GM12878 (cell line): ENCODE results near the gene TCTN1. TPM values are rescaled to one million over a fixed set of nuclear protein-coding genes. Genes with fewer than 3 reads are reported as not detected.
A peak's percentile ranks its signal among the peaks of the same experiment; 100 is the strongest.

ENCODE experiments used
- ATAC-seq: fragments of 200-7000 bp; cut with Tn5 transposase; 3 replicates; pipeline ENCODE4 v1.9.1; 2020; ENCODE audit warnings: mild to moderate bottlenecking, moderate library complexity
- BruUV-seq: library from RNA; stranded (reverse); fragments of 400-500 nt; replicated peaks from 2 replicates; lab custom pipeline; 2021; lab: Mats Ljungman, UMichigan
- CTCF ChIA-PET: fragments of 300-600 bp; sonication (Branson Sonifier 250); formaldehyde crosslinking; extraction: SDS; loops from one replicate; lab custom pipeline; 2021; ENCODE audit warnings: inconsistent platforms; lab: Yijun Ruan, JAX
- POLR2A ChIA-PET: fragments of 350-600 bp; formaldehyde crosslinking; extraction: SDS; loops from one replicate; lab custom pipeline; 2021; ENCODE audit warnings: inconsistent platforms; lab: Charles Lee
- RAD21 ChIA-PET: fragments of 300-600 bp; sonication (Branson Sonifier 250); formaldehyde crosslinking; loops from one replicate; lab custom pipeline; 2023; ENCODE audit warnings: antibody characterized with exemption; ENCODE audit not compliant: unreplicated experiment; lab: Charles Lee
- SMC1A ChIA-PET: fragments of 300-600 bp; sonication (Branson Sonifier 250); formaldehyde crosslinking; loops from one replicate; lab custom pipeline; 2023; ENCODE audit not compliant: unreplicated experiment, uncharacterized antibody; lab: Charles Lee
- DNase-seq: peaks from one replicate; pipeline ENCODE4 v3.0.0-alpha.2; 2011; ENCODE audit warnings: low read depth, low spot score
- FAIRE-seq: peaks from 3 replicates; lab custom pipeline; 2011; peaks lifted over from hg19 to GRCh38; lab: Jason Lieb, UNC
- H2AFZ ChIP-seq: 2 replicates; pipeline ENCODE4 v1.6.0; 2011; ENCODE audit warnings: low read depth, low read length, control low read depth; ENCODE audit not compliant: control insufficient read depth
- H3K27ac ChIP-seq: 2 replicates; pipeline ENCODE4 v1.5.1; 2011; ENCODE audit warnings: control low read depth; ENCODE audit not compliant: control insufficient read depth, insufficient read depth
- H3K27me3 ChIP-seq, 2 experiments: replicated peaks in 1 of 2; 2 replicates each; pipeline versions ENCODE4 v1.6.0 to v1.6.1; 2011; ENCODE audit warnings: low read length in 1 of 2; ENCODE audit not compliant: control insufficient read depth in 2 of 2, insufficient read depth in 2 of 2
- H3K36me3 ChIP-seq, 2 experiments: 2 replicates each; pipeline ENCODE4 v1.5.1; 2011; ENCODE audit warnings: low read length in 1 of 2; ENCODE audit not compliant: control insufficient read depth in 2 of 2, insufficient read depth in 2 of 2
- H3K4me1 ChIP-seq: 2 replicates; pipeline ENCODE4 v1.6.1; 2011; ENCODE audit warnings: mild to moderate bottlenecking, low read length, moderate library complexity, mixed read lengths; ENCODE audit not compliant: control insufficient read depth, insufficient read depth
- H3K4me2 ChIP-seq: 2 replicates; pipeline ENCODE4 v1.6.0; 2011; ENCODE audit warnings: control low read depth; ENCODE audit not compliant: control insufficient read depth, insufficient read depth
- H3K4me3 ChIP-seq: fragments of 200-600 bp; sonication (generic); 2 replicates; pipeline ENCODE4 v1.5.1; 2016
- H3K79me2 ChIP-seq: 2 replicates; pipeline ENCODE4 v1.6.0; 2011; ENCODE audit warnings: low read length; ENCODE audit not compliant: control insufficient read depth, insufficient read depth
- H3K9ac ChIP-seq: 2 replicates; pipeline ENCODE4 v1.8.0; 2011; ENCODE audit warnings: low read length, control low read depth, mixed read lengths; ENCODE audit not compliant: control insufficient read depth, insufficient read depth
- H3K9me3 ChIP-seq: replicated peaks from 3 replicates; pipeline ENCODE4 v1.5.1; 2011; ENCODE audit warnings: mild to moderate bottlenecking, low read length; ENCODE audit not compliant: control insufficient read depth, insufficient read depth
- H4K20me1 ChIP-seq: 2 replicates; pipeline ENCODE4 v1.6.0; 2011; ENCODE audit not compliant: control insufficient read depth, insufficient read depth
- ATF2 ChIP-seq: IDR thresholded peaks from 2 replicates; pipeline ENCODE4 v1.6.1; 2012; ENCODE audit warnings: low read length, inconsistent platforms
- BACH1 ChIP-seq: fragments of 450-650 bp; IDR thresholded peaks from 2 replicates; pipeline ENCODE4 v1.6.1; 2017; ENCODE audit warnings: mild to moderate bottlenecking, borderline replicate concordance
- BHLHE40 ChIP-seq, 2 experiments: fragments of 450-650 bp in 1 of 2; IDR thresholded peaks; 2 replicates each; pipeline ENCODE4 v1.6.1; 2011 to 2017; ENCODE audit warnings: low read depth in 2 of 2, borderline replicate concordance in 1 of 2, improper control_type of control experiment in 1 of 2, low read length in 1 of 2, mild to moderate bottlenecking in 1 of 2
- CBFB ChIP-seq: IDR thresholded peaks from 2 replicates; pipeline ENCODE4 v1.6.1; 2016; ENCODE audit warnings: antibody characterized with exemption, low read depth
- CEBPB ChIP-seq, 2 experiments: fragments of 150-350 bp in 1 of 2; IDR thresholded peaks; 2 replicates each; pipeline ENCODE4 v1.6.1; 2012 to 2014; ENCODE audit warnings: low read depth in 2 of 2, low read length in 2 of 2, borderline replicate concordance in 1 of 2, inconsistent platforms in 1 of 2
- CHD4 ChIP-seq: fragments of 200-600 bp; sonication (generic); IDR thresholded peaks from 2 replicates; pipeline ENCODE4 v1.6.1; 2016; ENCODE audit warnings: mild to moderate bottlenecking
- CREM ChIP-seq: IDR thresholded peaks from 2 replicates; pipeline ENCODE4 v1.6.1; 2014; ENCODE audit warnings: antibody characterized with exemption, low read depth
- DPF2 ChIP-seq: fragments of 450-650 bp; IDR thresholded peaks from 2 replicates; pipeline ENCODE4 v1.6.1; 2017; ENCODE audit warnings: mild to moderate bottlenecking
- EED ChIP-seq: sonication (generic); IDR thresholded peaks from 2 replicates; pipeline ENCODE4 v1.6.1; 2016; ENCODE audit warnings: antibody characterized with exemption, low read depth
- EP300 ChIP-seq, 2 experiments: fragments of 150-350 bp in 1 of 2; IDR thresholded peaks; 2 replicates each; pipeline ENCODE4 v1.6.1; 2011 to 2012; ENCODE audit warnings: low read depth in 2 of 2, low read length in 2 of 2, borderline replicate concordance in 1 of 2, improper control_type of control experiment in 1 of 2, inconsistent platforms in 1 of 2; ENCODE audit not compliant: control insufficient read depth in 1 of 2
- IKZF1 ChIP-seq: fragments of 450-650 bp; conservative IDR thresholded peaks from 2 replicates; pipeline ENCODE4 v1.6.1; 2017; ENCODE audit warnings: antibody characterized with exemption, mild to moderate bottlenecking
- IKZF2 ChIP-seq, 2 experiments: fragments of 450-650 bp; IDR thresholded peaks; 2 replicates each; pipeline ENCODE4 v1.6.1; 2017; ENCODE audit warnings: mild to moderate bottlenecking in 2 of 2, moderate library complexity in 2 of 2
- IRF4 ChIP-seq: IDR thresholded peaks from 2 replicates; pipeline ENCODE4 v1.6.1; 2011; ENCODE audit warnings: low read depth, low read length
- NFIC ChIP-seq: IDR thresholded peaks from 2 replicates; pipeline ENCODE4 v1.6.1; 2012; ENCODE audit warnings: low read depth, mild to moderate bottlenecking, inconsistent platforms, low read length, moderate library complexity
- NR2C2 ChIP-seq: IDR thresholded peaks from 2 replicates; pipeline ENCODE4 v1.6.1; 2011; ENCODE audit warnings: borderline replicate concordance, low read depth; ENCODE audit not compliant: control insufficient read depth, insufficient read length
- PAX5 ChIP-seq: IDR thresholded peaks from 2 replicates; pipeline ENCODE4 v1.6.1; 2011; ENCODE audit warnings: low read depth, low read length, borderline replicate concordance
- PKNOX1 ChIP-seq: fragments of 450-650 bp; IDR thresholded peaks from 2 replicates; pipeline ENCODE4 v1.6.1; 2016; ENCODE audit warnings: mild to moderate bottlenecking
- RUNX3 ChIP-seq: IDR thresholded peaks from 2 replicates; pipeline ENCODE4 v1.6.1; 2012; ENCODE audit warnings: low read length, inconsistent platforms
- TBL1XR1 ChIP-seq: IDR thresholded peaks from 2 replicates; pipeline ENCODE4 v1.6.1; 2012; ENCODE audit warnings: low read depth, low read length, improper control_type of control experiment
- TCF12 ChIP-seq: IDR thresholded peaks from 2 replicates; pipeline ENCODE4 v1.6.1; 2011; ENCODE audit warnings: low read depth, mild to moderate bottlenecking, low read length
- ZSCAN29 ChIP-seq: fragments of 450-650 bp; IDR thresholded peaks from 2 replicates; pipeline ENCODE4 v1.6.1; 2017; ENCODE audit warnings: mild to moderate bottlenecking, moderate library complexity
- WGBS: methylation state at CpG from one replicate; pipeline ENCODE4 v1.1.6; 2016; ENCODE audit warnings: low lambda C conversion rate; ENCODE audit not compliant: insufficient replicate concordance, insufficient coverage; ENCODE audit errors: missing lambda C conversion rate; 5-methylcytosine and 5-hydroxymethylcytosine counted together
- in situ Hi-C: fragments of 300-500 bp; cut with MboI; formaldehyde crosslinking; loops from 9 replicates; pipeline ENCODE4 v1.14.3; 2018; ENCODE audit warnings: mixed read lengths
- intact Hi-C: fragments of 100-400 bp; cut with micrococcal nuclease; formaldehyde crosslinking; loops from one replicate; pipeline ENCODE4 v1.14.2; 2022; ENCODE audit not compliant: unreplicated experiment
- polyA plus RNA-seq, 11 experiments: library from polyadenylated mRNA; depleted of rRNA in 4 of 11; unstranded in 6 of 11; stranded (reverse) in 5 of 11; fragments of >200 nt; fragmentation: Nextera tagmentation in 4 of 11; fragmentation: Illumina TruSeq in 1 of 11; extraction: Ambion mirVana in 4 of 11; extraction: Trizol in 1 of 11; gene quantifications; 1 replicate in 1 of 11; 2 replicates in 10 of 11; pipeline versions ENCODE4 v1.2.1 to v1.2.3, GENCODE V29; 2011 to 2016; ENCODE audit warnings: inconsistent platforms in 2 of 11, missing spikeins in 2 of 11, low read depth in 1 of 11
- total RNA-seq, 4 experiments: library from RNA; depleted of rRNA in 3 of 4; stranded (reverse); fragments of >200 nt in 3 of 4; fragmentation: Illumina TruSeq in 1 of 4; extraction: Trizol in 1 of 4; gene quantifications; 2 replicates each; pipeline versions ENCODE4 v1.2.1 to v1.2.3, GENCODE V29; 2013 to 2021

Gene TCTN1
- total and polyA plus RNA-seq, 10 of the 15 experiments (the other 5 are each of a cell fraction or from before 2014, with no cell fraction given) = 8.8 to 23.5 (median 15.3) TPM

DNA sequence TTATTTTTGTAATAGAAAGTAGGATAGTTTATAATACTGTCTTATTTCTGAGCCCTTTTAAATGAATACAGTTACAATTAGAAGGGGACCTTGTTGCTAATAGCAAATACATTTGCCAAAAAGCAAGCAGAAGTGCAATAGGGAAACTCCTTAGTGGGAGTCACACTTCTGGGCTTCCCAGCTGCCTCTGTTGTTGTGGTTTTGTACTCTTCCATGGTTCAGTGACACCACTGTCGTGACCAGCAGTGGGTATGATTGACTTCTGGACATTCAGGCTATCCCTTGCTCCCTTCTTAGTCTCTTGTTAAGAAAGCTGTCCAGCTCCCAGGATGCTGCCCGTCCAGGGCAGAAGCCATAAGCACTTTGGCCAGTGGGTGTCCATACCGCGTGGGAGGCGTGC lies 22.6 kb downstream of the TCTN1 start:
- Histone ChIP-seq H3K27me3 (no peaks in the 10 kb centered on the region), H3K9me3 (no peaks in the 10 kb centered on the region), H3K4me3 (no peak overlapping the region), H3K4me1 (peaks cover 79% of the 10 kb centered on the region), H3K4me2 (peak overlapping the region; percentile 26; the same call in 1 of the 2 replicates), H4K20me1 (no peaks in the 10 kb centered on the region), H3K36me3 (no peaks in the 10 kb centered on the region), H3K79me2 (no peaks in the 10 kb centered on the region; the same call in 1 of the 2 replicates), H2AFZ (no peak overlapping the region), H3K27ac (no peak overlapping the region), H3K9ac (no peak overlapping the region)
- intact Hi-C loops = no loop called here
- ChIA-PET POLR2A (interaction anchor here (0.5 to 6.0 kb wide), 4 partner anchors 10 to 273 kb away, joined by 4 to 46 read pairs (median 10); no protein-coding TSS in a partner anchor), RAD21 (interaction anchor here (1.0 to 4.3 kb wide), 5 partner anchors 9 to 50 kb away, joined by 3 to 23 read pairs (median 5); no protein-coding TSS in a partner anchor), CTCF (interaction anchor here (1.0 to 6.0 kb wide), 4 partner anchors 9 to 31 kb away, joined by 3 to 46 read pairs (median 4); no protein-coding TSS in a partner anchor), SMC1A (interaction anchor here (1.0 to 11.3 kb wide), 5 partner anchors 14 to 132 kb away, joined by 3 to 103 read pairs (median 5); no protein-coding TSS in a partner anchor)
- ATAC-seq = peak; percentile 60
- in situ Hi-C loops = no loop called here
- FAIRE-seq = no peak
- 63% methylated on average over 5 of the region's 5 CpGs for WGBS
- peak; percentile 42 for DNase-seq
- BruUV-seq = no TSS peak
- TF ChIP-seq DPF2 (peak; percentile 58), EED (peak; percentile 63; the same call in 1 of the 2 replicates), CHD4 (no peak), PKNOX1 (0 out of 2 replicates have a peak, but pooled peaks have one; percentile 33), EP300 (IDR thresholded peaks at IDR 0.05; ENCODE audit: borderline replicate concordance in 1 of 2, control insufficient read depth in 1 of 2, low read depth in 2 of 2, low read length in 2 of 2) (0 out of 4 replicates have a peak, but pooled peaks of 1 of the 2 experiments have one; percentile 35), IKZF2 (IDR thresholded peaks at IDR 0.05) (peak; percentile 51 to 56; a peak in 2 of 4 replicates), BACH1 (no peak; the same call in 1 of the 2 replicates), IKZF1 (peak; percentile 46; the same call in 1 of the 2 replicates), BHLHE40 (IDR thresholded peaks at IDR 0.05; ENCODE audit: borderline replicate concordance in 1 of 2, low read depth in 2 of 2, low read length in 1 of 2) (peak; percentile 55 to 65; a peak in 2 of 4 replicates), TCF12 (0 out of 2 replicates have a peak, but pooled peaks have one; percentile 34), CREM (peak; percentile 39; the same call in 1 of the 2 replicates), TBL1XR1 (0 out of 2 replicates have a peak, but pooled peaks have one; percentile 40), RUNX3 (peak; percentile 94), NFIC (peak; percentile 68; the same call in 1 of the 2 replicates), NR2C2 (no peak), PAX5 (peak; percentile 98), CEBPB (IDR thresholded peaks at IDR 0.05; ENCODE audit: borderline replicate concordance in 1 of 2, low read depth in 2 of 2, low read length in 2 of 2) (no peak), IRF4 (0 out of 2 replicates have a peak, but pooled peaks have one; percentile 22), ZSCAN29 (no peak), CBFB (peak; percentile 62; the same call in 1 of the 2 replicates), ATF2 (no peak)
